Raji (cell line): ENCODE data around the gene HEPACAM.

ENCODE experiments used
- POLR2A ChIP-seq: IDR thresholded peaks from 2 replicates; pipeline ENCODE4 v1.6.1; 2011; ENCODE audit warnings: low read depth, low read length, control low read depth; ENCODE audit not compliant: insufficient read depth

Gene HEPACAM

GRCh38 chr11:124884869-124885479 lies 50.9 kb downstream of the HEPACAM start:
- no peak for TF ChIP-seq POLR2A

- TF ChIP-seq POLR2A: no peak
Observed at GRCh38 chr11:124884340-124884739, 51.5 kb downstream of the HEPACAM start.

- TF ChIP-seq POLR2A: no peak
Observed at GRCh38 chr11:124882339-124883071, 53.3 kb downstream of the HEPACAM start.

GRCh38 chr11:124880958-124881357 lies 54.9 kb downstream of the HEPACAM start:
- no peak for TF ChIP-seq POLR2A

GRCh38 chr11:124880290-124880611 lies 55.6 kb downstream of the HEPACAM start:
- TF ChIP-seq POLR2A: no peak

- TF ChIP-seq POLR2A: no peak
Observed at GRCh38 chr11:124879493-124880289, 56.2 kb downstream of the HEPACAM start.

- TF ChIP-seq POLR2A: no peak
Observed at GRCh38 chr11:124878759-124879492, 56.9 kb downstream of the HEPACAM start.

GRCh38 chr11:124877910-124878758 lies 57.7 kb downstream of the HEPACAM start:
- TF ChIP-seq POLR2A: no peak

- TF ChIP-seq POLR2A: no peak
Observed at GRCh38 chr11:124877631-124877909, 58.3 kb downstream of the HEPACAM start.

GRCh38 chr11:124876818-124877630 lies 58.8 kb downstream of the HEPACAM start:
- TF ChIP-seq POLR2A: no peak

GRCh38 chr11:124875943-124876817 lies 59.7 kb downstream of the HEPACAM start:
- TF ChIP-seq POLR2A: no peak

GRCh38 chr11:124875401-124875800 lies 60.4 kb downstream of the HEPACAM start:
- no peak for TF ChIP-seq POLR2A
